Smooth muscle cell (in vitro differentiated cells): ENCODE results near the gene EMC7. TPM values are rescaled to one million over a fixed set of nuclear protein-coding genes. Genes with fewer than 3 reads are reported as not detected.

Experiments used
- DNase-seq: peaks from one replicate; lab custom pipeline; 2025; ENCODE audit not compliant: unreplicated experiment; lab: John Stamatoyannopoulos, UW
- H2AFZ ChIP-seq: fragments of 200-600 bp; sonication (generic); 2 replicates; pipeline ENCODE4 v1.6.0; 2016; ENCODE audit warnings: antibody characterized with exemption, low read depth, mild to moderate bottlenecking
- H3F3A ChIP-seq: fragments of 200-600 bp; sonication (generic); 2 replicates; pipeline ENCODE4 v1.6.0; 2017; ENCODE audit warnings: antibody characterized with exemption, low read depth
- H3K27ac ChIP-seq: fragments of 200-600 bp; sonication (generic); 2 replicates; pipeline ENCODE4 v1.5.1; 2016; ENCODE audit warnings: low read depth, mild to moderate bottlenecking
- H3K27me3 ChIP-seq: fragments of 200-600 bp; sonication (generic); 2 replicates; pipeline ENCODE4 v1.6.1; 2016; ENCODE audit warnings: low read depth, mild to moderate bottlenecking
- H3K36me3 ChIP-seq: fragments of 200-600 bp; sonication (generic); 2 replicates; pipeline ENCODE4 v1.5.1; 2016; ENCODE audit warnings: low read depth
- H3K4me1 ChIP-seq: fragments of 200-600 bp; sonication (generic); 2 replicates; pipeline ENCODE4 v1.5.1; 2016; ENCODE audit warnings: low read depth
- H3K4me2 ChIP-seq: fragments of 200-600 bp; sonication (generic); 2 replicates; pipeline ENCODE4 v1.6.0; 2016; ENCODE audit warnings: mild to moderate bottlenecking
- H3K4me3 ChIP-seq: fragments of 200-600 bp; sonication (generic); 2 replicates; pipeline ENCODE4 v1.5.1; 2016; ENCODE audit warnings: mild to moderate bottlenecking
- H3K79me2 ChIP-seq: fragments of 200-600 bp; sonication (generic); 2 replicates; pipeline ENCODE4 v1.6.0; 2016; ENCODE audit warnings: low read depth, mild to moderate bottlenecking
- H3K9ac ChIP-seq: fragments of 200-600 bp; sonication (generic); 2 replicates; pipeline ENCODE4 v1.6.0; 2016; ENCODE audit warnings: low read depth
- H3K9me3 ChIP-seq: fragments of 200-600 bp; sonication (generic); replicated peaks from 2 replicates; pipeline ENCODE4 v1.5.1; 2016; ENCODE audit warnings: low read depth
- H4K20me1 ChIP-seq: fragments of 200-600 bp; sonication (generic); 2 replicates; pipeline ENCODE4 v1.6.0; 2016; ENCODE audit warnings: low read depth
- CTCF ChIP-seq: fragments of 200-600 bp; sonication (generic); IDR thresholded peaks from 2 replicates; pipeline ENCODE4 v1.5.1; 2017; ENCODE audit warnings: borderline replicate concordance, mild to moderate bottlenecking, antibody characterized with exemption; ENCODE audit not compliant: insufficient read depth, poor library complexity, severe bottlenecking
- WGBS: methylation state at CpG from one replicate; pipeline ENCODE4 v1.1.7; 2016; ENCODE audit warnings: low lambda C conversion rate; 5-methylcytosine and 5-hydroxymethylcytosine counted together
- polyA plus RNA-seq: library from polyadenylated mRNA; unstranded; fragments of >200 nt; fragmentation: Nextera tagmentation; extraction: Ambion mirVana; gene quantifications from 2 replicates; pipeline ENCODE4 v1.2.1, GENCODE V29; 2016
- total RNA-seq: library from RNA; depleted of rRNA; stranded (reverse); fragments of >200 nt; gene quantifications from 2 replicates; pipeline ENCODE4 v1.2.3, GENCODE V29; 2014

EMC7 gene
- total and polyA plus RNA-seq, 2 experiments from 2014 or later: 84.2 to 218 TPM

- 87% methylated on average over 1 of the region's 1 CpG for WGBS
- no peaks in the 10 kb centered on the region for H4K20me1 ChIP-seq
- H3K9ac ChIP-seq: no peak overlapping the region
- no peaks in the 10 kb centered on the region for H3K9me3 ChIP-seq
- no peaks in the 10 kb centered on the region for H3K27me3 ChIP-seq
- no peaks in the 10 kb centered on the region for H3K79me2 ChIP-seq
- no peak for DNase-seq
- H3K4me2 ChIP-seq: no peak overlapping the region
- TF ChIP-seq CTCF: no peak
- H3K27ac ChIP-seq: no peak overlapping the region
- H3F3A ChIP-seq: no peaks in the 10 kb centered on the region
- no peaks in the 10 kb centered on the region for H3K36me3 ChIP-seq
- no peak overlapping the region for H2AFZ ChIP-seq
- no peaks in the 10 kb centered on the region for H3K4me1 ChIP-seq
- H3K4me3 ChIP-seq: no peak overlapping the region
Observed at GRCh38 chr15:34132881-34133280, 31.2 kb upstream of the EMC7 start.

GRCh38 chr15:34128898-34129297, 27.2 kb upstream of the EMC7 start:
- TF ChIP-seq CTCF: no peak
- no peak overlapping the region for H3K4me3 ChIP-seq
- peaks cover 3% of the 10 kb centered on the region for H3F3A ChIP-seq
- no peaks in the 10 kb centered on the region for H3K9me3 ChIP-seq
- no peaks in the 10 kb centered on the region for H3K27me3 ChIP-seq
- no peaks in the 10 kb centered on the region for H3K4me1 ChIP-seq
- no peaks in the 10 kb centered on the region for H3K36me3 ChIP-seq
- no peak for DNase-seq
- no peak overlapping the region for H3K9ac ChIP-seq
- H2AFZ ChIP-seq: no peak overlapping the region
- no peaks in the 10 kb centered on the region for H3K79me2 ChIP-seq
- no peak overlapping the region for H3K27ac ChIP-seq
- no peak overlapping the region for H3K4me2 ChIP-seq
- no peaks in the 10 kb centered on the region for H4K20me1 ChIP-seq
- WGBS: 46% methylated on average over 2 of the region's 2 CpGs

- DNase-seq: no peak
- Histone ChIP-seq H3K36me3 (no peaks in the 10 kb centered on the region), H3K9me3 (no peaks in the 10 kb centered on the region), H3K27ac (no peak overlapping the region), H3K4me2 (no peak overlapping the region), H3K9ac (no peak overlapping the region), H3K4me3 (no peak overlapping the region), H3K79me2 (no peaks in the 10 kb centered on the region), H4K20me1 (no peaks in the 10 kb centered on the region), H2AFZ (no peak overlapping the region), H3K4me1 (peaks cover 5% of the 10 kb centered on the region), H3K27me3 (no peaks in the 10 kb centered on the region), H3F3A (peaks cover 6% of the 10 kb centered on the region)
- no peak for TF ChIP-seq CTCF
Observed at GRCh38 chr15:34126522-34126921, 24.9 kb upstream of the EMC7 start.

GRCh38 chr15:34125945-34126344, 24.3 kb upstream of the EMC7 start:
- no peak overlapping the region for H3K4me3 ChIP-seq
- H3K4me2 ChIP-seq: no peak overlapping the region
- peaks cover 5% of the 10 kb centered on the region for H3K4me1 ChIP-seq
- no peak overlapping the region for H3K9ac ChIP-seq
- H3K27me3 ChIP-seq: no peaks in the 10 kb centered on the region
- TF ChIP-seq CTCF: no peak
- H2AFZ ChIP-seq: no peak overlapping the region
- no peaks in the 10 kb centered on the region for H3K9me3 ChIP-seq
- H3K36me3 ChIP-seq: no peaks in the 10 kb centered on the region
- H3K79me2 ChIP-seq: no peaks in the 10 kb centered on the region
- no peak overlapping the region for H3K27ac ChIP-seq
- no peak for DNase-seq
- no peaks in the 10 kb centered on the region for H4K20me1 ChIP-seq
- H3F3A ChIP-seq: peaks cover 6% of the 10 kb centered on the region
- 74% methylated on average over 1 of the region's 1 CpG for WGBS
